HG03460 (cell line): ENCODE results near the gene RSPH6A.

Experiments used
- ATAC-seq: cut with Tn5 transposase; IDR thresholded peaks from one replicate; pipeline ENCODE4 v1.9.1; 2021; ENCODE audit not compliant: unreplicated experiment

The RSPH6A gene

DNA sequence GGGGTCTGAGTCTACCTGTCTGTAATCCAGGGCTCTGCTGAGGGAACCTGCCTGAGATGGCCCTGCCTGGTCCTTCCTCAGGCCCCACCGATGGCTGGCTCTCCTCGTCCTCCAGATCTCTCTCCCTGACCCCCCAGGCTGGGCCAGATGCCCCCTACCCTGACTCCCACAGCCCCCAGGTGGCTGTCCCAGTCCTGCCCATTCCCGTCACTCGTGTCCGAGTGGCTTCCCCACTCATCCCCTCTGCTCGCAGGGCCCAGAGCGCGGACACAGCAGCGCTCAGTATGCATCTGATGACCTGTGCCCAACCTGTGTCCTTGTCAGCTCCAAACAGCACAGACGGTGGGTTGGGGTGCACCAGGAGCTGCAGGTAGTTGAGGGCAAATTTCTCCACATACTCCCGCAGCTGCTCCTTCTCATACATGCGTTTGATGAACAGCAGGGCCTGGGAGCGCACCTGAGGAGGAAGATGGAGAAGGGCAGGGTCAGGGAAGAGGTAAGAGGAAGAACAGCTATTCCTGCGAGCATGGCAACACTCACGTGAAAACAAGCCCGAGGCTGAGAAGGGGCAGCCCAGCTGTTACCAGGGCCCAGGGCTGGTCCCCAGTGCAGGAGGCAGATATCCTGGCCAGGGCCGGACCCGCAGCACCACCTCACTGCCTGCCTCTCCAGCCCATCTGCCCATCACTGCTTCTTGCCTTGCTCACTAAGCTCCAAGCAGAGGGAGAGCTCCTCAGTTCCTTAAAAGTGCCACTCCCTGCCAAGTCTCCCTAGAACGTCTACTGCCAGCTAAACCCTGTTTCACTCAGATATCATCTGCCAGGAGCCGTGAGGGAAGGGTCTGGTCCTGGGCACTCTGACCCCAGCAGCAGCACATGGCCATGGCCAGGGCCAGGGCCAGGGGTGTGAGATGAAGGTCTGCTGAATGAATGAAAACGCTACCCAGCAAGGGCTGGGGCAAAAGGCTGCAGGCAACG, 11.1 kb upstream of the RSPH6A start:
- ATAC-seq: no peak

GRCh38 chr19:45825263-45825605, 10.1 kb upstream of the RSPH6A start:
- ATAC-seq: no peak

DNA sequence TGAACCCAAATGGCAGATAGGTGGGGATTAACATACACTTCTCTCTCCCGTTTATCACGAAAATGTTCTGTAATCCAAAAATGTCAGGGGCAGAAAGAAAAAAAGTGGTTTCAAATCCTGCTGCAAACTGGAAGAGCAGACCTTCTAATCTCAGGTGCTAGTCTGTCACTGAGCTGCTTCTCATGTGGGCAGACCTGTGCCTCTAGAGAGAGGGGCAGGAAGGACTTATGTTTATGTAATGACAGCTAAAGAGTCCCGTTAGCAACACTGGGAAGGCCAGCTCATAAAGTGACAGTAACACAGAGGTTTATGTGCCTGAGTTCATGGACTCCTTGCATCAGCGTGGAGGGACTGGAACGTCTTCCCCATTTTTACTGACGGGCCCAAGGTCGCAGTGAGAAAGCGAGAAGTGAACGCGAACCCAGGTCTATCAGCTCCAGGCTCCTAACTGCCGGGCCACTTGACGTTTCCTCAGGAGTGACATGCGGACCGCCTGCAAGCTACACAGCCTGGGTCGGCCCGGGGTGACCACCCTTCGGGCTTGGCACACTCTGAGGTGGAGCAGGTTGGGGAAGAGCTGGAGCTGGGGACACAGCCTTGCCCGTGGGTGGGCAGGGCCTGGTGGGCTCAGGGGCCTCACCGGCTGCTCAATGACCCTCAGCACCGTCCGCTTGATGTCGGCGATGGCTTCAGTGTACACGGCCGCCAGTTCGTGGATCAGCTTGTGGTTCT, 9.6 kb upstream of the RSPH6A start:
- ATAC-seq: no peak

DNA sequence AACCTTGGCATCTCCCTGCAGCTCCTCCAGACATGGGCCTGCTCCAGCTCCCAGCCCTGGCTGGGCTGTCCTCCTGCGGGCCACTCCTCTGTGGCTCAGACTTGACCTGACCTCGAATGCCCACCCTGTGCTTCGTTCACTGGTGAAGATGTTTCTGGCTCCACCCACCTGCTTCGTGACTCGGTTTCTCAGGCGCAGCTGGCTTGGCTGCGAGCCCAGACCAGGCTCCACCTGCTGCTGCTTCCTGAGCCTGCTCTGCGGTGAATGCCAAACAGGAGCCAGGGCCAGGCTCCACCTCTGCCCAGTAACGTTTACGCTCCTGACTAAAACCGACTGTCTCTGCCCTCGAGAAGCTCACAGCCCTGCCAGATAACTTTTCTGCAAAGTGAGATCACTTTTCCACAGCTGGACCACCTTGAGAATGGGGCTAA, 8.9 kb upstream of the RSPH6A start:
- no peak for ATAC-seq

- ATAC-seq: no peak
Measured at GRCh38 chr19:45823182-45823581, 8.1 kb upstream of the RSPH6A start.

GRCh38 chr19:45822716-45823115, 7.6 kb upstream of the RSPH6A start:
- ATAC-seq: no peak

- ATAC-seq: no peak
Measured at GRCh38 chr19:45821570-45821969, 6.5 kb upstream of the RSPH6A start.

DNA sequence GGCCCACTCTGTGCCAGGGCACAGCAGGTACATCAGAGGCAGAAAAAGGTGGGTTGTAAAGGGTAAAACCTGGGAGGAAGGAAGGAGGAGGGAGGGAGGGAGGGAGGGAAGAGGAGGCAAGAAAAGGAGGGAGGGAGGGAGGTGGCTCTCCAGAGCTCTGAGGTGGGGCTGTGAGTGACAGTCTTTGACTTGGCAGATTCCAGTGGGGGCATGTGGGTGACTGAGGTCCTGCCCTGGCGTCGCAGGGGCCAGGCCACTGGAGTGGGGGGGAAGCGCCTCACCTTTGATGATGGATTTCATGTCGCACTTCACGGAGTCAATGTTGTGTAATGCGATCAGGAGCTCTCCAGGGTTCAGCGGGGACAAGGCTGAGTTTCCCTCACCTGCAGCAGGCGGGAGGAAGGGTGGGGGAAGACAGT, 6.0 kb upstream of the RSPH6A start:
- no peak for ATAC-seq

DNA sequence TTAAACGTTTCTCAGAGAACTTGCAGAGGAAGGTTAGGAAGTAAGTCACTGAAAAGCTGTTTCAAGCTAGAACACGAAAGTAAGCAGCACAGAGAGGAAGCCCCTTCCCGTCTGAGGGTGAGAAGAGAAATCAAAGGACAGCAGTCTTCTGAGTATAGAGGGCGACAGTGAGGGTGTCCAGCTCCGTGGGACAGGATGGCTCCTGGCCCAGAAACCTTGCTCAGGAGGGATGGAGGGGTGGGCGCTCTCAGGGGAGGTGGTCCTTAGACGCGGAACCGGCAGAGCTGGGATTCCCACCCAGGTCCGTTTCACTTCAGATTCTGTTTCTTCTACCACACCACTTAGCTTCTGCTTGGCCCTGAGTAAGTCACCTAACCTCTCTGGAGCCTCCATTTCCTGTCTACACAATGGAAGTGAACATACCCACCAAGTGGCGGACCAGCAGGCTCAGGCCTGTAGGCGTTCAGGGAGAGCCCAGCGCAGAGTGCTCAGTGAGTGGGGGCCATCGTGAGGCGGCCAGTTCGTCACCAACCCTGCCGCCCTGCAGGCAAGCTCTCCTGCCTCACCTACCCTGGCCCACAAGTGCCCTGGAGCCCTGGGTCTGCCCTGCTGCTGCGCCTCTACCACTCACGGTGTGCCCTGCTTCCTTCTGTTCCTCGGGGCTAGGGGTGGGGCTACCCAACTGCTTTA, 5.5 kb upstream of the RSPH6A start:
- no peak for ATAC-seq

DNA sequence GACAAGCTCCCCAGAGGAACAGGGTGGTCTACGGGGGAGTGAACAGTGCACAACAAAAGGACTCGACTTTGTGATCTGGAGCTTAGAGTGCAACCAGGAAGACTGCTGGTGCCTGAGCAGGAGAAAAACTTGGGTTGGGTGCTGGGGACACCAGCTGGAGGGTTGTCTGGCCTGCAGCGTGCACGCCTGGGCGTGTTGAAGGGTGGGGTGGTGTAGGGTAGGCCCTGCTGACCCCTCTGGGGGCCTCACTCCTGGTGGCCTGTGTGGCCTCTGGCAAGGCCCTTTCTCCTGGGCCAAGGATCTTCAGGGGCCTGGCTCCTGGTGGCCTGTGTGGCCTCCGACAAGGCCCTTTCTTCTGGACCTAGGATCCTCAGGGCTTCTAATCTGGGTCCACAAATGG, 4.7 kb upstream of the RSPH6A start:
- no peak for ATAC-seq

DNA sequence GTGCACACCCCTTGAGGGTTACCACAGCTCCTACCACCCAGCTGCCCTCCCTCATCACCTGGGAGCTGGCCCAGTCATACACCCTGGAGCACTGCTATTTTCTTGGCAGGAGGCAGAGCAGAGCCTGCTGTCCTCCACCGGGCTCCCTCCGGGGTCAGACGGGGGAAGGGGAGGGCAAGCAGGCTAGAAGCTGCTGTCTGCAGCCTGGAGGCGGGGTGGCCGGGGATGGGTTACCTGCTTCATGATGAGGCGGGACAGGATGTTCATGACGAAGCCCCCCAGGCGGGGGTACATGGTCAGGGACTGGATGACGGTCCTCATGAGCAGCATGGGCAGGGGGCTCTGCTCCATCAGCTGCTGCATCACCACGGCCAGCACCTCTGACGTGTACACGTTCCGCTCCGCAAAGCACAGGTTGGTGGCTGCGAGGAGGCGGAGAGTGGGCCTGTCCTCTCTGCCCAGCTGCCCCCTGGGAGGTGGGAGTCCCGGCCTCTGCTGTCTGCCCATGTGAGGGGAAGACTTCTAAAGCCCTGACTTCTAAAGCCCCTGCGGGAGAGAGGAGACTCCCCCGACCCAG, 2.7 kb upstream of the RSPH6A start:
- no peak for ATAC-seq

- ATAC-seq: peak; percentile 80
Measured at GRCh38 chr19:45817010-45817724, 2.1 kb upstream of the RSPH6A start.

DNA sequence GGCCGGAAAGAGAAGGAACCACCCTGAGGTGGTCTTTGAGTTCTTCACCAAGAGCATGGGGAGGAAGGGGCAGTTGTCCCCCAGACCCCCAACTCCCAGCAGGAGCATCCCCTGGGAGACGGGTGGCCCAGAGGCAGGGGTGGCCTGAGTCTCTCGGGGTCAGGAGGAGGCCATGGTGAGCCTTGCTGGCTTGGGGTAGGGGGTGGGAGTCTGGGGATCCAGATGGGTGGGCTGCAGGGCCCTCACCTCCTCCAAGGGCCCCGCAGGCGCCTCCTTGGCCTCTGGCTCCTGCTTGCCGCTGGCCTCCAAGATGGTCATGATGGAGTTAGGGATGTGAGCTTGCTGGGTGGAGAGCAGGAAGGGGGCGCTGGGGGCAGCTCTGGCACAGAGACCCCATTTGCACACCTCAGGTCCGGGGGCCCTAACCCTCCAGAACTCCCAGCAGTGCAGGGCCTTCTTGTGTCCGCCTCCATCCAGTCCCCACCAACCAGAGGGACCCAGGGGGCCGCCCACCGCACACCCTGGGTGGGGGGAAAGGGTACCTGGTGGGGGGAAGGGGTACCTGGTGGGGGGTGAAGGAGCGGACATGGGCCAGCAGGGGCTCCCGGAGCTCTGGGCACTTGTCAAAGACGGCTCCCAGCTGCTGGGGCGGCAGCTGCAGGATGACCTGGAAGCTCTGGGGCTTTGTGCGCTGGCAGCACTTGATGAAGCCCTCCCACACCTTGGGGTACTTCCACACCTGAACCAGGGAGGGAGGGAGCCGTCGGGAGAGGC, 1.3 kb upstream of the RSPH6A start:
- no peak for ATAC-seq

DNA sequence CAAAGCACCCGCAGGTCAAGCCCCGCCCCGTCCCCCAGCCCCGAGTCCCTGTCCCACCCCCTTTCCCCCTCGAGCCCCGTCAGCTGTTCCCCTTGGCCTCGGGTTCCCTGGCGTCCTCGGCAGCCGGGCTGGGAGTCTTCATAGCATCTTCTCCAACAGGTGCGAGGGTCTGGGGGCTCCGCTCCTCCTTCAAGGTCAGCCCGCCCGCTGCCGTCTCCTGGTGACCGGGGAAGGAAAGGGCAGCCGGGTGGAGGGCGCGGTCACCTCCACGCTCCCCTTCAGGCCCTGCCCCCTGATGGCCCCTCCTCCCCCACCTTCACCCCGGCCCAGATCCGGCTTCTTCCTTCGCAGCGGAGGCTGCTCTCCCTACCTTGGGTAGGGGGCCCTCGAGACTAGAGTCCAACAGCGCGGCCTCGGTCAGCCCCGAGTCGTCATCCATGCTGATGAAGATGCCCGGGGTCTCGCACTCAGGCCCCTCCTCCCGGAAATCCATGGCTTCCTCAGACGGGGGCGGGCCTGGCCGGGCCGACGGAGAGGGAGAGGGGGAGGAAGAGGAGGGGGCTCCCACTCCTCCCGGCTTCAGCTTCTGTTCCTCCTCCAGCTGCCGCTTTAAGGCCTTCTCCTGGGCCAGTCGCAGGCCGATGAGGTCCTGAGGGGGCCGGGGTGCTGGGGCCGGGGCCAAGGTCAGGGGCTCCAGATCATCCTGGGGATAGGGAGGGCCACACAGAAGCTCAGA, 541 bp upstream of the RSPH6A start:
- no peak for ATAC-seq

DNA sequence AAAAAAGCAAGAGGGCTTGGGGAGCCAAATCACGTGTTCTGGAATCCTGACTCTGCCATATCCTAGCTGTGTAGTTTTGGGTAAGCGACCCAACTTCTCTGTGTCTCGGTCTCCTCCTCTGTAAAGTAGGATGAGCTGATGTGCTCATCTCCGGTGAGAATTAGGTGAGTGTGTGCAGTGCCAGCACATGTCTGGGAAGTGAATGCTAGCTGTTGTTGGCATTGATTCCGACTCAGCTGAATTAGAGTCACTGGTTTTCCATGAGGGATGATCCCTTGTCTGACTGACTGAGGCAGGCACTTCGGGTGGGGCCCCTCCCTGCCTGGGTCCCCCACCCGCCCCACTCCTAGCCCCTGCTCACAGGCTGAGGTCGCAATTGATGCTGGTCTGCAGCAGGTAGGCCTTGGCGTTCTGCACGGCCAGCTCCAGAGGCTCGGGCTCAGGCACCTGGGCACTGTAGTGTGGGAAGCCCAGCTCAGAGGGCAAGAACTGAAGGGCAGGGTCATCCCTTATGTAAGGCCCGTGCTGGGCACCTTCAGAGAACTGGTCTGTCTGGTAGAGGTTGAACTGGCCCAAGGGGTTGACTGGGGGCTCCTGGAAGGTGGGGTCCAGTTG, 835 bp downstream of the RSPH6A start:
- ATAC-seq: no peak

GRCh38 chr19:45812297-45812696, 2.8 kb downstream of the RSPH6A start:
- ATAC-seq: no peak

DNA sequence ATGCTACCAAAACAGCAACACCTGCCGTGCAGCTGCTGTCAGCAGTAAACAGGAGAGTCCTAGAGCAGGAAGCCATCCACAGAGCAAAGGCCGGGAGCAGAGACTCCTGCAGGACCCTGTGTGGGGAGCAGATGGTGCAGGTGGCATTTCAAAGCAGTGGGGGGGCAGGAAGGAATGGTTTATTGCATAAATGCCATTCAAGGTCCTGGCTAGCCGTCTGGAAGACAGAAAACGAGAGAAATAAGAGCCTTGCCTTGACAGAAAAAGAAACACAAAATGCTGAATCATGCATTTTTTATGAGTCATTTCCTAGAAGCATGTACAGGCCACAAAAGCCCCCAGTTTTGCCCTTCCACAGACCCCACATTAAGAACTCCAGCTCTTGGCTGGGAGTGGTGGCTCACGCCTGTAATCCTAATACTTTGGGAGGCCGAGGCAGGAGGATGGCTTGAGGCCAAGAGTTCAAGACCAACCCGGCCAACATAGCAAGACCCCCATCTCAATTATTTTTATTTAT, 5.4 kb downstream of the RSPH6A start:
- ATAC-seq: no peak

- no peak for ATAC-seq
Measured at GRCh38 chr19:45805719-45806118, 9.4 kb downstream of the RSPH6A start.

DNA sequence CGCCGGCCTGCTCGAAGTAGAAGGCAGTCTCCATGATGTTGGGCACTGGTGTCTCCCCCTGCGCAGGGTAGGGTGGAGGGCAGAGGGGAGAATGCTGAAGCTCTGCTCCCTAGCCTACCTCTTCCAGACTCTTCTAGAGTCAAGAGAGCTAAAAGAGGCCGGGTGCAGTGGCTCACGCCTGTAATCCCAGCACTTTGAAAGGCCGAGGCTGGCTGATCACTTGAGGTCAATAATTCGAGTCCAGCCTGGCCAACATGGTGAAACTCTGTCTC, 10.2 kb downstream of the RSPH6A start:
- no peak for ATAC-seq
